Tibial nerve (tissue), 3 donors: ENCODE results near the gene CSNK1G2.

Experiments
- CTCF ChIP-seq, 5 experiments: fragments of 200-600 bp in 3 of 5; fragments of 450-650 bp in 2 of 5; sonication (generic) in 3 of 5; IDR thresholded peaks; one replicate each; pipeline ENCODE4 v1.5.1; 2016 to 2019; ENCODE audit warnings: antibody characterized with exemption in 5 of 5, mild to moderate bottlenecking in 3 of 5, moderate library complexity in 2 of 5
- POLR2A ChIP-seq, 2 donors: fragments of 450-650 bp; IDR thresholded peaks; one replicate each; pipeline ENCODE4 v1.6.1; 2017; ENCODE audit warnings: antibody characterized with exemption in 2 of 2, mild to moderate bottlenecking in 2 of 2, moderate library complexity in 2 of 2

- TF ChIP-seq CTCF (IDR thresholded peaks at IDR 0.05) = no peak
- no peak for TF ChIP-seq POLR2A (IDR thresholded peaks at IDR 0.05)
Measured at GRCh38 chr19:1913781-1914577, 27.0 kb upstream of the CSNK1G2 start.
